ENCODE results near the gene ZNF778.
"Not testable (repeated sequence)": the region's sequence is repeated elsewhere in the genome, so short reads cannot be mapped to it uniquely, and the experiment has no call there.

The ZNF778 gene

GRCh38 chr16:89242795-89243200 lies 25.3 kb downstream of the ZNF778 start:
- Mint-ChIP-seq H3K4me1 (peaks cover 9% of the 10 kb centered on the region), H3K4me3 (no peak overlapping the region), H3K27me3 (no peaks in the 10 kb centered on the region), H3K36me3 (no peaks in the 10 kb centered on the region), H3K27ac (no peak overlapping the region), H3K9me3 (no peaks in the 10 kb centered on the region)
- ATAC-seq (ENCODE audit: low read depth) (no peak), DNase-seq (ENCODE audit: low spot score in 2 of 2) (no peak)

GRCh38 chr16:89243664-89244063 lies 26.2 kb downstream of the ZNF778 start:
- DNase-seq (ENCODE audit: low spot score in 2 of 2) = no peak
- no peak for ATAC-seq (ENCODE audit: low read depth)
- H3K27ac Mint-ChIP-seq = no peak overlapping the region
- peaks cover 9% of the 10 kb centered on the region for H3K4me1 Mint-ChIP-seq
- H3K27me3 Mint-ChIP-seq = no peaks in the 10 kb centered on the region
- no peaks in the 10 kb centered on the region for H3K36me3 Mint-ChIP-seq
- H3K9me3 Mint-ChIP-seq = no peaks in the 10 kb centered on the region
- H3K4me3 Mint-ChIP-seq = peak overlapping the region; percentile 27

GRCh38 chr16:89244264-89244663 lies 26.8 kb downstream of the ZNF778 start:
- H3K4me1 Mint-ChIP-seq; H3K36me3 Mint-ChIP-seq; H3K27ac Mint-ChIP-seq; DNase-seq (ENCODE audit: low spot score in 2 of 2); H3K27me3 Mint-ChIP-seq; ATAC-seq (ENCODE audit: low read depth); H3K4me3 Mint-ChIP-seq; H3K9me3 Mint-ChIP-seq: not testable (repeated sequence)

GRCh38 chr16:89244754-89245153 lies 27.3 kb downstream of the ZNF778 start:
- no peaks in the 10 kb centered on the region for H3K36me3 Mint-ChIP-seq
- H3K4me3 Mint-ChIP-seq = no peak overlapping the region
- no peak for ATAC-seq (ENCODE audit: low read depth)
- no peak overlapping the region for H3K27ac Mint-ChIP-seq
- no peaks in the 10 kb centered on the region for H3K27me3 Mint-ChIP-seq
- no peak for DNase-seq (ENCODE audit: low spot score in 2 of 2)
- H3K9me3 Mint-ChIP-seq = no peaks in the 10 kb centered on the region
- H3K4me1 Mint-ChIP-seq = peaks cover 9% of the 10 kb centered on the region

- Mint-ChIP-seq H3K4me1 (peaks cover 6% of the 10 kb centered on the region), H3K27ac (no peak overlapping the region), H3K27me3 (no peaks in the 10 kb centered on the region), H3K4me3 (peak overlapping the region; percentile 71), H3K36me3 (peaks cover 3% of the 10 kb centered on the region), H3K9me3 (peaks cover 2% of the 10 kb centered on the region)
- DNase-seq (ENCODE audit: low spot score in 2 of 2) (no peak), ATAC-seq (ENCODE audit: low read depth) (no peak)
Observed at GRCh38 chr16:89246383-89246902, 28.9 kb downstream of the ZNF778 start.

- H3K4me3 Mint-ChIP-seq = peak overlapping the region; percentile 72
- DNase-seq (ENCODE audit: low spot score in 2 of 2) = peak; percentile 90 to 97
- no peaks in the 10 kb centered on the region for H3K27me3 Mint-ChIP-seq
- H3K4me1 Mint-ChIP-seq = peaks cover 6% of the 10 kb centered on the region
- H3K36me3 Mint-ChIP-seq = peaks cover 3% of the 10 kb centered on the region
- peak; percentile 85 for ATAC-seq (ENCODE audit: low read depth)
- H3K27ac Mint-ChIP-seq = no peak overlapping the region
- peaks cover 5% of the 10 kb centered on the region for H3K9me3 Mint-ChIP-seq
Observed at GRCh38 chr16:89246903-89247733, 29.6 kb downstream of the ZNF778 start.

- not testable (repeated sequence) for H3K36me3 Mint-ChIP-seq; DNase-seq (ENCODE audit: low spot score in 2 of 2); H3K9me3 Mint-ChIP-seq; H3K27me3 Mint-ChIP-seq; H3K27ac Mint-ChIP-seq; H3K4me1 Mint-ChIP-seq
- H3K4me3 Mint-ChIP-seq = peak overlapping the region; percentile 72
- peak; percentile 45 for ATAC-seq (ENCODE audit: low read depth)
Observed at GRCh38 chr16:89247734-89248075, 30.2 kb downstream of the ZNF778 start.

- Mint-ChIP-seq H3K9me3 (peaks cover 5% of the 10 kb centered on the region), H3K27me3 (no peaks in the 10 kb centered on the region), H3K36me3 (peaks cover 3% of the 10 kb centered on the region), H3K27ac (no peak overlapping the region), H3K4me1 (peaks cover 2% of the 10 kb centered on the region), H3K4me3 (peak overlapping the region; percentile 51)
- no peak for DNase-seq (ENCODE audit: low spot score in 2 of 2)
- no peak for ATAC-seq (ENCODE audit: low read depth)
Observed at GRCh38 chr16:89248196-89248982, 30.9 kb downstream of the ZNF778 start.

GRCh38 chr16:89253548-89254287 lies 36.2 kb downstream of the ZNF778 start:
- Mint-ChIP-seq H3K27ac (no peak overlapping the region), H3K4me3 (no peak overlapping the region), H3K9me3 (peaks cover 5% of the 10 kb centered on the region), H3K36me3 (peaks cover 3% of the 10 kb centered on the region), H3K27me3 (peaks cover 13% of the 10 kb centered on the region), H3K4me1 (peaks cover 6% of the 10 kb centered on the region)
- ATAC-seq (ENCODE audit: low read depth) = no peak
- no peak for DNase-seq (ENCODE audit: low spot score in 2 of 2)

- peaks cover 1% of the 10 kb centered on the region for H3K9me3 Mint-ChIP-seq
- DNase-seq (ENCODE audit: low spot score in 2 of 2) = peak in 1 of 2 donors; percentile 37
- no peaks in the 10 kb centered on the region for H3K36me3 Mint-ChIP-seq
- H3K4me3 Mint-ChIP-seq = peak overlapping the region; percentile 43
- ATAC-seq (ENCODE audit: low read depth) = peak; percentile 72
- peaks cover 16% of the 10 kb centered on the region for H3K27me3 Mint-ChIP-seq
- no peak overlapping the region for H3K27ac Mint-ChIP-seq
- peaks cover 8% of the 10 kb centered on the region for H3K4me1 Mint-ChIP-seq
Observed at GRCh38 chr16:89256651-89257254, 39.2 kb downstream of the ZNF778 start.

GRCh38 chr16:89257281-89257731 lies 39.8 kb downstream of the ZNF778 start:
- Mint-ChIP-seq H3K27me3 (peaks cover 16% of the 10 kb centered on the region), H3K4me3 (peak overlapping the region; percentile 41), H3K36me3 (no peaks in the 10 kb centered on the region), H3K9me3 (no peaks in the 10 kb centered on the region), H3K4me1 (peaks cover 8% of the 10 kb centered on the region), H3K27ac (peak overlapping the region; percentile 48)
- no peak for DNase-seq (ENCODE audit: low spot score in 2 of 2)
- ATAC-seq (ENCODE audit: low read depth) = no peak

- peaks cover 8% of the 10 kb centered on the region for H3K4me1 Mint-ChIP-seq
- H3K27me3 Mint-ChIP-seq = peaks cover 16% of the 10 kb centered on the region
- H3K9me3 Mint-ChIP-seq = peaks cover 2% of the 10 kb centered on the region
- H3K4me3 Mint-ChIP-seq = peak overlapping the region; percentile 41
- ATAC-seq (ENCODE audit: low read depth) (no peak), DNase-seq (ENCODE audit: low spot score in 2 of 2) (no peak)
- peak overlapping the region; percentile 48 for H3K27ac Mint-ChIP-seq
- no peaks in the 10 kb centered on the region for H3K36me3 Mint-ChIP-seq
Observed at GRCh38 chr16:89257757-89258465, 40.4 kb downstream of the ZNF778 start.

GRCh38 chr16:89259901-89260300 lies 42.4 kb downstream of the ZNF778 start:
- peaks cover 16% of the 10 kb centered on the region for H3K27me3 Mint-ChIP-seq
- H3K9me3 Mint-ChIP-seq; H3K4me1 Mint-ChIP-seq; DNase-seq (ENCODE audit: low spot score in 2 of 2); ATAC-seq (ENCODE audit: low read depth); H3K27ac Mint-ChIP-seq; H3K4me3 Mint-ChIP-seq; H3K36me3 Mint-ChIP-seq: not testable (repeated sequence)

Measured in memory B cell (primary cell).